OCI-LY1 (cell line): ENCODE data around the gene KRTAP5-3.
"Not testable (repeated sequence)": the region's sequence is repeated elsewhere in the genome, so short reads cannot be mapped to it uniquely, and the experiment has no call there.

ENCODE experiments used
- H2AFZ ChIP-seq: fragments of 200-600 bp; sonication (generic), shearing (Covaris generic); 2 replicates; pipeline ENCODE4 v1.6.0; 2014; ENCODE audit warnings: antibody characterized with exemption, mild to moderate bottlenecking, low read length
- H3F3A ChIP-seq: fragments of 200-600 bp; sonication (generic), shearing (Covaris generic); 2 replicates; pipeline ENCODE4 v1.6.0; 2014; ENCODE audit warnings: mild to moderate bottlenecking, antibody characterized with exemption, low read length, moderate library complexity; ENCODE audit not compliant: insufficient read depth
- H3K27ac ChIP-seq: fragments of 200-600 bp; sonication (generic); 2 replicates; pipeline ENCODE4 v1.5.1; 2014; ENCODE audit warnings: low read length, mixed run types, mild to moderate bottlenecking, low read depth; ENCODE audit not compliant: poor library complexity, severe bottlenecking
- H3K27me3 ChIP-seq: fragments of 200-600 bp; sonication (generic); 2 replicates; pipeline ENCODE4 v1.6.0; 2014; ENCODE audit warnings: antibody characterized with exemption, mild to moderate bottlenecking, low read length, moderate library complexity; ENCODE audit not compliant: insufficient read depth
- H3K36me3 ChIP-seq: fragments of 200-600 bp; sonication (generic); 2 replicates; pipeline ENCODE4 v1.6.1; 2014; ENCODE audit warnings: mild to moderate bottlenecking, antibody characterized with exemption, low read length, moderate library complexity, mixed read lengths; ENCODE audit not compliant: insufficient read depth
- H3K4me1 ChIP-seq: fragments of 200-600 bp; sonication (generic); 2 replicates; pipeline ENCODE4 v1.5.1; 2014; ENCODE audit warnings: mild to moderate bottlenecking, low read length, moderate library complexity; ENCODE audit not compliant: insufficient read depth, severe bottlenecking
- H3K4me2 ChIP-seq: fragments of 200-600 bp; sonication (generic), shearing (Covaris generic); 2 replicates; pipeline ENCODE4 v1.6.1; 2014; ENCODE audit warnings: low read length
- H3K4me3 ChIP-seq: fragments of 200-600 bp; sonication (generic); 2 replicates; pipeline ENCODE4 v1.5.1; 2014; ENCODE audit warnings: low read length, low read depth, mild to moderate bottlenecking, mixed read lengths; ENCODE audit not compliant: poor library complexity, severe bottlenecking
- H3K79me2 ChIP-seq: fragments of 200-600 bp; shearing (Covaris generic); 2 replicates; pipeline ENCODE4 v1.6.1; 2016; ENCODE audit warnings: mixed run types, low read length, mixed read lengths; ENCODE audit not compliant: insufficient read depth
- H3K9ac ChIP-seq: fragments of 200-600 bp; sonication (generic), shearing (Covaris generic); 2 replicates; pipeline ENCODE4 v1.6.1; 2014; ENCODE audit warnings: mild to moderate bottlenecking, low read length, mixed read lengths
- H3K9me2 ChIP-seq: fragments of 200-600 bp; sonication (generic), shearing (Covaris generic); 2 replicates; pipeline ENCODE4 v1.6.1; 2014; ENCODE audit warnings: low read depth, mild to moderate bottlenecking, low read length, mixed read lengths
- H3K9me3 ChIP-seq: fragments of 200-600 bp; shearing (Covaris generic); 2 replicates; pipeline ENCODE4 v1.6.1; 2014; ENCODE audit warnings: low read length, mixed read lengths
- H4K20me1 ChIP-seq: fragments of 200-600 bp; sonication (generic), shearing (Covaris generic); 2 replicates; pipeline ENCODE4 v1.6.0; 2016; ENCODE audit warnings: mild to moderate bottlenecking, low read length; ENCODE audit not compliant: insufficient read depth
- CTCF ChIP-seq: fragments of 200-600 bp; sonication (generic), shearing (Covaris generic); IDR thresholded peaks from 2 replicates; pipeline ENCODE4 v1.5.1; 2017; ENCODE audit warnings: mild to moderate bottlenecking, antibody characterized with exemption, low read length, moderate library complexity, mixed read lengths
- EZH2 ChIP-seq: fragments of 200-600 bp; sonication (generic), shearing (Covaris generic); IDR thresholded peaks from 2 replicates; pipeline ENCODE4 v1.8.0; 2017; ENCODE audit warnings: borderline replicate concordance, mixed run types, mild to moderate bottlenecking, antibody characterized with exemption, low read length, moderate library complexity, mixed read lengths

The KRTAP5-3 gene

GRCh38 chr11:1648653-1649420, 40.6 kb upstream of the KRTAP5-3 start:
- Histone ChIP-seq H3K4me1 (no peaks in the 10 kb centered on the region), H2AFZ (no peak overlapping the region), H3K27ac (no peak overlapping the region), H3K4me2 (no peak overlapping the region), H3K36me3 (no peaks in the 10 kb centered on the region), H3K79me2 (no peaks in the 10 kb centered on the region), H3K4me3 (no peak overlapping the region), H3K9me2 (no peaks in the 10 kb centered on the region), H3K9ac (no peak overlapping the region), H3K9me3 (no peaks in the 10 kb centered on the region), H4K20me1 (no peaks in the 10 kb centered on the region), H3F3A (no peaks in the 10 kb centered on the region), H3K27me3 (peaks cover 6% of the 10 kb centered on the region; the same call in 1 of the 2 replicates)
- TF ChIP-seq CTCF (no peak), EZH2 (no peak)

- H3F3A ChIP-seq: no peaks in the 10 kb centered on the region
- no peaks in the 10 kb centered on the region for H4K20me1 ChIP-seq
- no peak for TF ChIP-seq CTCF
- no peak for TF ChIP-seq EZH2
- no peaks in the 10 kb centered on the region for H3K9me3 ChIP-seq
- no peaks in the 10 kb centered on the region for H3K9me2 ChIP-seq
- H3K27me3 ChIP-seq: peaks cover under 1% of the 10 kb centered on the region; the same call in 1 of the 2 replicates
- H3K27ac ChIP-seq: no peak overlapping the region
- no peaks in the 10 kb centered on the region for H3K4me1 ChIP-seq
- H3K4me2 ChIP-seq: no peak overlapping the region
- H3K4me3 ChIP-seq: no peak overlapping the region
- H3K79me2 ChIP-seq: no peaks in the 10 kb centered on the region
- H3K9ac ChIP-seq: no peak overlapping the region
- no peak overlapping the region for H2AFZ ChIP-seq
- H3K36me3 ChIP-seq: no peaks in the 10 kb centered on the region
Observed at GRCh38 chr11:1647901-1648652, 39.8 kb upstream of the KRTAP5-3 start.

GRCh38 chr11:1646540-1646939, 38.3 kb upstream of the KRTAP5-3 start:
- not testable (repeated sequence) for H3F3A ChIP-seq, H3K36me3 ChIP-seq, H3K9me3 ChIP-seq, H3K9me2 ChIP-seq, H3K27me3 ChIP-seq, H2AFZ ChIP-seq, H3K79me2 ChIP-seq, H3K4me1 ChIP-seq, H3K4me2 ChIP-seq, H3K27ac ChIP-seq, H3K4me3 ChIP-seq, H4K20me1 ChIP-seq, H3K9ac ChIP-seq
